HG03139 (cell line): ENCODE results near the gene DKC1.
A peak's percentile ranks its signal among the peaks of the same experiment; 100 is the strongest.

Experiments
- ATAC-seq: cut with Tn5 transposase; IDR thresholded peaks from one replicate; pipeline ENCODE4 v1.9.1; 2021; ENCODE audit not compliant: unreplicated experiment

Gene DKC1

DNA sequence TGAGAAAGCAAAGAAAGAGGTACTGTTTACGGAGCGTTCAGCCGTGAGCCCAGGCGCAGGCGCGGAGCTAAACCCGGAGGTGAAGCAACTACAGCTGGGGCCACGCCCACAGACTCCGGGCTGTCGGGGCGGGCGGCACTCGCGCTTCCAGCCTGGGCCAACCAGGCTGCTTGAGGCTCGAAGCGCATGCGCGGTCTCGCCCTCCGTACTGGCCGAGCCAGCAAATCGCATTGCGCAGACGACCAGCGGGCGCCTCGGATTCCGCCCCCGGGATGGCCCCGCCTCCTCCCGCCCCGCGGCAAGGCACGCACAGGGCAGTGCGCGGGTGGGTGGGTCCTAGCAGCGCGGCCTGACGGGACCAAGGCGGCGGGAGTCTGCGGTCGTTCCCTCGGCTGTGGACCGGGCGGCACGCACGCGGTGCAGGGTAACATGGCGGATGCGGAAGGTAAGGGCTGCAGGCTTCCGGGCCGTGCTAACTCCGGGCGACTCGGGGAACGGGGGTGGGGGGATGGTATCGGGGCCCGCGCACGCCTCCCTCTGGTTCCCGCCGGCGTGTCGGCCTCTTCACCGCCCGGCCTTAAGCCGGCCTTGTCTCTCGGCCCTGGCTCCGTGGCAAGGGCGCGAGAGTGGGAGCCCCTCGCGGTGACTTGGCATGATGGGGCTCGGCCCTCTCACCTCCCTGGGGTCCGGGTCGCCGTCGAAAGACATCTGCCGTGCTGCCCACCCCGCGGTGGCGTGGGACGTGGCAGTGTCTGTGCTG lies at the start of gene DKC1:
Gene DKC1, plus strand, starts transcription at position 328 of the 760 bp plus-strand sequence. Its CDS starts 102 bp downstream, at position 430.
- ATAC-seq, result peak; percentile 80

DNA sequence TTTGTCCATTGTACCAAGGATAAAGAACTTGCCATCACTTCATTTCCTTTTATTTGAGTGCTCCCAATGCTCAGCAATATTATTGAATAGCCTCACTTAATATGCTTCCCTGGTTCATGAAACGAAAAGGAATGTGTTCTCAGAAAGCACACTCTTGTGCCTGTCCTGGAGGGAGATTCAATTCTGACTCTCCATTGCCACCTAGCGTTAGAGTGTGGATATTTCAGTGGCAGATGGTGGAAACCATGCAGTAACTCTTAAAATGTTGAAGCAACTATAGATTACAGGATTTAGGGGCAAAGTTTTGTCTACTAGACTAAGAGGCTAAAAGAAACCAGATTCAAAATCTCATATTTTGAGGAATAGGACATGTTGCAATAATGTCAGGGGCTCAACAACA lies 47.7 kb upstream of the DKC1 start:
- ATAC-seq, result no peak

DNA sequence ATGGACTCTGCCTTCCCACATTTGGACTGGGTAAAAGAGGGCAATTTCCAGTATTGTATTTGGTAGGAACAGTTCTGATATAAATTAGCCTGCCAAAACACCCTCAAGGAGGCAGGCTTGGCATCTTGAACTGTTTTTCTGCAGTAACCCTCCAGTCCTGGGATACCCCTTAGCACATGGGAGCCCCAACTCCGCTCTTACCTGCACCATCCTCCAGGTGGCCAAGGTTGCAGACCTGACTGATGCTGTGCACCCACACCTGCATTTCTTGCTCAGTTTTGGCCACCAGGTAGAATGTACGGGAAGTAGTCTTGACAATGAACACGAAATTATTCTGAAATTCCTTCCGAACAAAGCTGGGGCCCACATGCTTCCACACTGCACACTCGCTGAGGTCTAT lies 46.8 kb upstream of the DKC1 start:
- no peak for ATAC-seq

DNA sequence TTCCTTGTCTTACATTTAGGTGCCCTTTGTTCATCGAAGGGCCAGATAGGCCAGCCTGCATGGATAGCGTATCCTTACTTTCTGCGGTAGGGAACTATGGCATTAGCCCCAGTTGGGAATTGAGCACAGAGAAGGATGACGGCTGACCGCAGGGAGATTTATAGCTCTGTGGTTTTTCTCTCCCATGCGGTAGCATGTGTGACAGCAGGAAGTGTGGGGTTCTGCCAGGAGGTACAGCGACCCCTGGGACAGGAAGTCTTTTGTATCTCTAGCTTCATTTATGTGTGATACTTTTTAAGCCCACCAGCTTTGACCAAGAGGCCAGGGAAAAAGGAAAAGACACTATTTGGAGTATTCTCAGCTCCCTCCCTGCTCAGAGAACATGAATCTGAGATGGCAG lies 44.8 kb upstream of the DKC1 start:
- no peak for ATAC-seq

DNA sequence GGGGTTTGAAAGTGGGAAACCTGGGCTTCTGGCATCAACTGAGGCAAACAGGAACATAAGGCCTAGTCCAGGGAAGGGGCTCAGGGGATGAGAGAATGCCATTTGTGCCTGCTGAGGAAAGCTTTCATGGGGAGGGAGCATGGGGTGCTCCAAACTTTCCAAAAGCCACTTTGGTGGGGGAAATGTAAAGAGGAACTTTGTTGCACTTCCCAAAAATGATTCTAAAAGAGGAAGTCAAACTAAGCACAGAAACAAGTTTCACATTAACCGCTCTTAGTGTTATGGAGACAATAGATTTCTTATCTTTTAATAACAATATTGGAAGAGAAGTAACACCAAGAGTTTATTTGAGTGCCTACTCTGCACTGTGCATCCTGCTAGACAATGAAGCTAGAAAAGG lies 44.0 kb upstream of the DKC1 start:
- ATAC-seq, result no peak

DNA sequence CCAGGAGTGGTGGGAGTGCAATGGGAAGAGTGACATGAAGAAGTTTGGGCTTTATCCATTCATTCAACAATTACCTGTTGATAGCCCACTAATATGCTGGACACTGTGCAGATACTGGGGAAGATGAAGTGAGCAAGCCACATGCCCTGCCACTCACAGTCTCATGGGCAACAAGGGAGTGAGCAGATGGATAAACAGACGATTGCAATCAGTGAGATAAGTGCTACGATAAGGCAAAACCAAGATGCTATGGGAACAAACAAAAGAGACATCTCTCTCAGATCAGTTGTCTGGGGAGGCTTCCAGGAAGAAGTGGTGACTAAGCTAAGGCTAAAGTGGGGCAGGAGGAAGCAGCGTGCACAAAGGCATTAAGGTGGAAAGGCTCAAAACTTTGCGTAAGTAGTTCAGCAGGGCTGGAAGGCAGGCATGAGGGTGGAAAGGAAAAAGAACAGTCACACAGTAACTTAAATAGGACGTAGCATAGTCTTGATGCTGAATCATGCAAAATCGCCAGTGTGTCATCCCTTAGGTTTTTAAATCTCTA lies 43.5 kb upstream of the DKC1 start:
- no peak for ATAC-seq

DNA sequence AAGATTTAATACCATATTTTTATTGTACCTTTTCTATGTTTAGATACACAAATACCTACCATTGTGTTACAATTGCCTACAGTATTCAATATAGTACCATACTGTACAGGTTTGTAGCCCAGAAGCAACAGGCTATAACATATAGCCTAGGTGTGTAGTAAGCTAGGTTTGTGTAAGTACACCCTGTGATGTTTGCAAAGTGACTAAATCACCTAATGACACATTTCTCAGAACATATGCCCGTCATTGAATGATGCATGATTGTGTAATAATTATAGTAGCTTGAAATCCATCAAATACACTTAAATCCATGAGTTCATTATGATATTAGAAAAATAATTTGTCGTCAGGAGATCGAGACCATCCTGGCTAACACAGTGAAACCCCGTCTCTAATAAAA lies 42.6 kb upstream of the DKC1 start:
- no peak for ATAC-seq

DNA sequence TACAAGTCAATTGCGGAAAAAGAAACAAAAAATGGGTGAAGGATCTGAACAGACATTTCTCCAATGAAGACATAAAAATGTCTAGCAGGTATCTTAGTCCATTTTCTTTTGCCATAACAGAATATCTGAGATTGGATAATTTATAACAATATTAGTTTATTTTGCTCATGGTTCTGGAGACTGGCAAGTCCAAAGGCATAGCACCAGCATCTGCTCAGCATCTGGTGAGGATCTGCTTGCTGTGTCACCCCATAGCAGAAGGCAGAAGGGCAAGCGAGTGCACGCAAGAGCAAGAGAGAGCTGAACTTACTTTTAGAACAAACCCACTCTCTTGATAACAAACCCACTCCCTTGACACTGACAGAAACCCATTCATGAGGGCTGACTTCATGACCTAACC lies 41.5 kb upstream of the DKC1 start:
- no peak for ATAC-seq

DNA sequence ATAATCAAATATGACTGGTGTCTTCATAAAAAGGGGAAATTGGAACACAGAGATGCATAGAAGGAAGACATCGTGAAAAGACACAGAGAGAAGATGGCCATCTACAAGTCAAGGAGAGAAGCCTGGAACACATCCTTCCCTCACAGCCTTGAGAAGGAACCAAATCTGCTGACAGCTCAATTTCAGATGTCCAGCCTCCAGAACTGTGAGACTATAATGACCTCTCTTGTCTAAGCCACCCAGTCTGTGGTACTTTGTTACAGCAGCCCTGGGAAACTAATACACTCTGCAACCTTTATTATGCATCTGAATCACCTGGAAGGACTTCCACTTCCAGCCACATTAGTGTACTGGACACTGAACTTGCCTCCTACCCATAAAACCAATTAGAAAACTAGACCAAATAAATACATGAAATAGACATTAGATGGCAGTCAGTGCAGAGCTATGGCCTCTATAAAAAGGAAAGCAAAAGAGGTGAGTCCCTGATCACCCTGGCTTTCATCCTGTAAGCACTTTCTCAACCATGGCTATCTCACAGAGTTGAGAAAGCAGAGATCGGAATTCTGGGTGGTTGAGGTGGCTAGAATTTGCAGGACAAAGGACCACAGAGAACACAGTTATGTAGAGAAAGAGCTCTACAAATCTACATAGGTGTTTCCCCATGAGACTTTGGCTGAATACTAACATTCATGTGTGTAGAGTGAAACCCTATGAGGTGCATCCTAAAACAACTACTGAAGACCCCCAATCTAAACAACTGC lies 37.5 kb upstream of the DKC1 start:
- ATAC-seq, result no peak

DNA sequence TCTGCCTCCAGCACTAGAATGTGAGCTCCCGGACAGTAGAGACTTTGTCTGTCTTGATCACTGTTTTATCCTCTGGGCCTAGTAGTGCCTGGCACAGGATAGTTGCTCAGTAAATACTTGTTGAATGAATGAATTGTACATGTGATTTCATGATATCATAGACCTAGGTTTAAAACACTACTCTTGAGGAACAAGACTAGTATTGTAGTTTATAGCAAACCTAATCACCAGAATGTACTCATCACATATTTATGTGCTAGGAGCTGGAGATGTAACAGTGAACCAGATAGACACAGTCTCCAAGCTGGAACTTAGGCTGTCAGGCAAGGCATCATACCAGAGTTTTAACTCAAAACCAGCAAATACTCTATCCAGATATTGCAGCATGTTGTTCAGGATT lies 35.2 kb upstream of the DKC1 start:
- ATAC-seq, result no peak

DNA sequence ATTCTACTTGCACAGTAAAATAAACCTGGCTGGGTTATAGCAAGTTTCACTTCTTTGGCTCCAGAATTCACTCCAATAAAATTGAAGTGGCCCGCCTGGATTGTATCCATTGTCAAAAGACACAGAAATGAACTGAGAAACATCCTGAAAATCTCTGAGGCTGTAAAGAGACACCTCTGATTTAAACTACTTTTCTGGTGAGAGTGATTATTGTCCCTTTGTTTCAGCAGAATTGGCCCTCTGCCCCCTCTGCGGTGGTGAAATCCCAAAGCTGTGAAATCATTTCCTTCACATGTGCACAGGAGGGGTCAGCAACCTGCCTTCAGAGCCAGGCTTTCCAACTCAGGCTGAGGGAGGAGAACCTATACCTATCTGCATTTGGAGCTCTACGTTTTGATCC lies 34.8 kb upstream of the DKC1 start:
- ATAC-seq, result no peak

DNA sequence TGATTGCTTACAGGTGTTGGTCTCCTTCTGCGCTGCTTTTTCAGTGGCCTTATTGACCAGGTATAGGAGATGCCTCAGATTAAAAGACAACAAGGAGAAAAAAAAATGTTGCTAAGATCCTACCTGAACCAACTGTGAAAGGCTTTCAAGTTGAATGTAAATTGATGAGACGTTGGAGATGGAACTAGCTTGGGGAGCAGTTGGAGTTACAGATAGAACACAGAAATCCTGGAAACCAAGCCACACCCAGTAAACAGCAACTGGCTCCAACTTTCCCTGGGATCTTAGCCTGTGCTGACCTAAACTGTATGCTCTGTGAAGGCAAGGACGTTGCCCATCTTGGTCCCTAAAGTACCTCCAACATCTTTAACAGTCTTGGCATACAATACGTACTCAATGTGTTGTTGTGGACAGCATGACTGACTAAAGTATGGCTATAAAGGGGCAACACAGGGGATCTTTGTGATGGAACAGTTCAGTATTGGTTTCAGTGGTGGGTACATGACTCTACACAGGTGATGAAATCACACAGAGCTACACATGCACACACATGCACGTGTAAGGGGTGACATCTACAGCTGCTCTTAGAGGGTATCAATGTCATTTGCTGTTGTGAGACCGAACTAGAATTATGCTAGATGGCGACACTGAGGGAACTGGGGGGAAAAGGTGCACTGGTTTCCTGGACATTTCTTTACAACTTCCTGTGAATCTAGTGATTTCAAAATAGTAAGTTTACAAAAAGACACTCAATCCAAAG lies 34.1 kb upstream of the DKC1 start:
- ATAC-seq, result no peak

DNA sequence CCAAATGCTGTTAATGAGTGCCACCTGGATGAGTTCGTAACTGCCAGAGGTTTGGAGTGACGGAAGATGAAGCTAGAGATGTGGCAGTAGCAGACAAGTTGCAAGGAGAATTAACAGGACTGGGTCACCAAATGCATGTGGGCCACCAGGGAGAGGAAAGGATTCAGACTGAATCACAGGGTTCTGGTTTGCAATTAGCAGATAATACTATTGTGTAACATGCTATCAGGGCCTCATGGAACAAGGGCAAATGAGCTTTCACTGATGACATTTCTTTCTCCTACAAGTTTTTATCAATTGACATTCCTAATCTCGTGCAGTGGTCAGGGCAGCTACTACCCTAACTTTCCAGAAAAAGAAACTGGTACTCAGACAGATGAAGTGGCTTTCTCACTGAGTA lies 33.2 kb upstream of the DKC1 start:
- no peak for ATAC-seq

DNA sequence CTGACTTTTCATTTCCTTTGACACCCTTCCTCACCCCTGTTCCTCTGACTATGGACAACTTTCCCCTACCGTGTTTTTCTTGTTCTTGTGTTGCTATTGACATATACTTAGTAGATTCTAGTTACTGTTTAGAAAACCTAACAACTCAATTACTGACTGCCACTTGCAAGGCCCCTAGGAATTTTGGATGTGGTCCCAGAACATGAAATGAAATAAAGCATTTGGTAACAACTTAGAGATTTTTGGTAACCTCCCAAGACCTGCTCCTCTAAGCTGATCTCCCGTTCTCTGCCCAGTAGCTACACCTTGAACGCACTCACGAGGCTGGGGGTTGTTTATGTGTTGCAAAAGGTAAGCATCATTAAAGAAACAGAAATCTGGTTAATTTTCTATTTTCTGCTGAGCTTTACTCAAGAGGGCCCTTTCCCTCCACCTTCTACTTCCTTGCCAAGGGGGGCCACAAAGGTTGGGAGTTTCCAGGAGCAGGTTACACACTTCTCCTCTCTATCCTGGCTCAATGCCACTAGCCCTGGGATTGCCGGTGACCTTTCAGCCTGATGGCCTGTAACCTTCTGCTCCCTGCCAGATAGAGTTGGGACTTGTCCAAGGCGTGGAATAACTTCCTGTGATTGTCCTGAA lies 32.3 kb upstream of the DKC1 start:
- ATAC-seq, result no peak

DNA sequence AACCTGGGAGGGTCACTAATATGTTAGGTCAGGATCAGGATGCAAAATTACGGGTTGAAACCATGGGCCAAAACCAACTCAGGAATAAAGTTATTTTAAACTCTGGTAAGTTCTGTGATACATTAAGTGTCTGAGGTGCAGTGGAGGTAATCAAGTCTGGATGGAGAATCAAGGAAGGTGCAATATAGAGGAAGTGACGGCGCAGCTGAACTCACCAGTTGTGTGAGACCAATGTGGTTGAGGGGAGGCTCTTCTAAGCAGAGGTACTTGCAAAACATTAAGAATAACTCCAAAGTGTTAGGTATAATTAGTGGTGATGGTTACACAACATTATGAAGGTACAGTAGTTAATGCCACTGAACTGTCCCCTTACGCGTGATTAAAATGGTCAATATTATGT lies 31.5 kb upstream of the DKC1 start:
- no peak for ATAC-seq

DNA sequence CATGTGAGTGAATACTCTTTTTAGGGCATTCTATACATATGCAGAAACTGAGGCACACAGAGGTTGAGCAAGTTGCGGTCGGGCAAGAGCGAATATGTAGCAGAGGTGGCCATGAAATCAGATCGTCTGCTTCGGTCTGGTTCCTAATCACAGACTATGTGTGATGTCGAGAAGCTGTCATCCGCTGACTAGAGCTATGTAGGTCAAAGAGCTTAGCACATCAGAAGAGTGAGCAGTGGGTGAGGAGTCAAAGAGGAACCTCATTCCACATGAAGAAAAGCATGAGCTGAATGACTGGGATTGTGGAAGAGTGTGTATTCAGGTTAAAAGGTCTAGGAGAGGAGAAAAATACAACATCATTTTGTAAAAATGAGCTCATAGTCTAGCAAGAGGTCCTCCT lies 30.8 kb upstream of the DKC1 start:
- ATAC-seq, result no peak

DNA sequence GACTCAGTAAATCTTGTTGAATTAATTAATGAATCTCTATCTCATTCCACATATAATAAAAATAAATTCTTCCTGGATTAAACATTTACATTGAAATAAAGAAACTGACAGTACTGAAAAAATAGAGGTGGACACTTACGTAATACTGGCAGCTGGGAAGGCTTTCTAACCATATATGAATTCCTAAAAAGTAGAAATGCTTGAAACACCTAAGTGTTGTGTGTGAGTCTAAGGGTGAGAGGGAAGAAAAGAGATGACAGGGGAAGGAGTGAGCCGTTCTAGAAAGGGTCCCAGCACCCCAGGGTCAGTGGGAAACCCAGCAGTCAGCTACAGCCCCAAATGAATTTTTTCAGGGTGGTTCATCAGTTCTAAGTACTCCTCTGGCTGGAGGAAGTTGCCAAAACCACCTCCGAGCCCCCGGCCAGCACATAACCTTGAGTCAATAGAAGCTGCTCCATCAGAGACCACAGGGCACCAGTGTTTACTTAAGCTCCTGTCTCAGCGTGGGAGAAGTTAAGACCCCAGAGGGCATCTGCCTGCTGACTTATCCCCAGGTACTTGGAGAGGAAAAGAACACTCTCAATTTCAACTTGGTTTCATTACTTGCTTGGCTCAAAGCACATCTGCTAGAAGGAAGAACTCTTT lies 30.1 kb upstream of the DKC1 start:
- no peak for ATAC-seq

DNA sequence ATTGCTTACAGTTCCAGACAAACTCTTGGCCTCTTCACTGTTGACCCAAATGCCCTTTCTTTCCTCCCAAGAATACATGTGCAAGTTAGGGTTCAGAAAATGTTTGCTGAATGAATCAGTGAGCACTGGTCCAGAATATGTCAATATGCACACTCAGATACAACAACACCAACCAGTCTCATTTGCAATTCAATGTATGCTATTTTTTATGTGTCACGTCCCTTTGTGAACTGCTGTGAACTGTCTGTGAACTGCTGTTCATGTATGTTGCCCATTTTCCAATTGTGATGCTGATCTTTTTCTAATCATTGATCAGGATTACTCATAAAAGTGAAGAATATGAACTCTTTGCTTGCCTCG lies 29.6 kb upstream of the DKC1 start:
- no peak for ATAC-seq

DNA sequence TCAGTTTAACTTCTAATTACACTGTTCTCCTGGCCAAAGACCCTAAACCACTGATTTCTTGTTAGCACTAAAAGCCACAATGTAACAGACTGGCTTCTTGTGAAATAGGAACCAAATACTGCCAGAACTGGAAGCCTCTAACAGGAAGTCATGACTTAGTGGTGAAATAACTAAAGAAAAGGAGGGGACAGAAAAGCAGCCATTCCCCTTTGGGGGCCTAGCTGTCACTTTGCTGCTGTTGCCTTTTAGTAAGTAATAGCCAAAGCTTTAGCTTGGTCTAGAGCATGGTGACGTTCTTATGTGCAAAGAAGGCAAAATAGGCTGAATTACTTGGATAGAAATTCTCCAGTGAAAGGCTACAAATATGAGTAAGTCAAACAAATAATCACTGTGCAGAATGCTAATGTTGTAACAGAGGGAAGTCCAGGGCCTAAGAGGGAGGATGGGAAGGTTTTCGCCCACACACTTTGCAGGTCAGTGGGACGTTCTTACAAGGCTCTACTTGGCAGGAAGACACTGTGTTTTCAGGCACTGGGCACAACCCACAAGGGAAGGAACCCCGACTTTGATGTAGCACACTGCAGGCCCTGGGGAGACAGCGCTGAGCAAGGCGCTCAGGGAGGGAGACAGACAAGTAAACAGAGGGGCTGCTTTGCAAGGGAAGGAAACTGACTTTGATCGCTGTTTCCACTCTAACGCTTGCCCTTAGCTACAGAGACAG lies 28.4 kb upstream of the DKC1 start:
- ATAC-seq, result no peak
